Liver (tissue), 9 donors: ENCODE data around the gene RTN4RL1. TPM values are rescaled to one million over a fixed set of nuclear protein-coding genes. Genes with fewer than 3 reads are reported as not detected.

Source experiments
- DNase-seq: peaks from one replicate; pipeline ENCODE4 v3.0.0-alpha.2; 2017; ENCODE audit warnings: low spot score
- H3K27ac ChIP-seq, 2 donors: one replicate each; pipeline ENCODE4 v1.7.0; 2013; ENCODE audit warnings: inconsistent platforms in 2 of 2, low read length in 2 of 2, control low read depth in 1 of 2, low read depth in 1 of 2, mild to moderate bottlenecking in 1 of 2
- H3K27me3 ChIP-seq, 4 donors: one replicate each; pipeline versions ENCODE4 v1.6.1 to v1.7.0; 2013; ENCODE audit warnings: low read length in 3 of 4, inconsistent platforms in 1 of 4, mild to moderate bottlenecking in 1 of 4, moderate library complexity in 1 of 4; ENCODE audit not compliant: control insufficient read depth in 4 of 4, insufficient read depth in 4 of 4
- H3K36me3 ChIP-seq, 4 donors: one replicate each; pipeline versions ENCODE4 v1.6.1 to v1.7.0; 2013; ENCODE audit warnings: low read length in 3 of 4, mild to moderate bottlenecking in 3 of 4, low read depth in 1 of 4, moderate library complexity in 1 of 4; ENCODE audit not compliant: control insufficient read depth in 4 of 4, insufficient read depth in 3 of 4
- H3K4me1 ChIP-seq, 4 donors: one replicate each; pipeline versions ENCODE4 v1.6.1 to v1.7.0; 2013; ENCODE audit warnings: low read length in 3 of 4, mild to moderate bottlenecking in 3 of 4, moderate library complexity in 1 of 4; ENCODE audit not compliant: control insufficient read depth in 4 of 4, insufficient read depth in 4 of 4
- H3K4me3 ChIP-seq, 3 donors: one replicate each; pipeline versions ENCODE4 v1.6.1 to v1.7.0; 2013; ENCODE audit warnings: low read length in 3 of 3, control low read depth in 1 of 3, low read depth in 1 of 3, mild to moderate bottlenecking in 1 of 3
- H3K9ac ChIP-seq, 2 donors: one replicate each; pipeline ENCODE4 v1.7.0; 2013; ENCODE audit warnings: low read length in 2 of 2, mild to moderate bottlenecking in 2 of 2, moderate library complexity in 2 of 2, control low read depth in 1 of 2, low read depth in 1 of 2
- H3K9me3 ChIP-seq, 4 donors: one replicate each; pipeline versions ENCODE4 v1.6.1 to v1.7.0; 2013; ENCODE audit warnings: low read length in 3 of 4; ENCODE audit not compliant: control insufficient read depth in 4 of 4
- CTCF ChIP-seq: fragments of 150-350 bp; IDR thresholded peaks from 2 replicates; pipeline ENCODE4 v1.5.1; 2017; ENCODE audit warnings: improper control_type of control experiment, low read depth, low read length; ENCODE audit not compliant: missing input control
- EGR1 ChIP-seq, 2 donors: IDR thresholded peaks; 2 replicates each; pipeline ENCODE4 v1.6.1; 2016 to 2018; ENCODE audit warnings: antibody characterized with exemption in 2 of 2, low read depth in 2 of 2
- FOXA1 ChIP-seq: IDR thresholded peaks from 2 replicates; pipeline ENCODE4 v1.6.1; 2016; ENCODE audit warnings: antibody characterized with exemption
- FOXA2 ChIP-seq: IDR thresholded peaks from 2 replicates; pipeline ENCODE4 v1.6.1; 2016; ENCODE audit warnings: antibody characterized with exemption
- GABPA ChIP-seq, 2 donors: IDR thresholded peaks in 1 of 2; conservative IDR thresholded peaks in 1 of 2; 2 replicates each; pipeline ENCODE4 v1.6.1; 2016; ENCODE audit warnings: antibody characterized with exemption in 2 of 2, mild to moderate bottlenecking in 1 of 2, moderate library complexity in 1 of 2
- HNF4A ChIP-seq, 2 donors: conservative IDR thresholded peaks; 2 replicates each; pipeline ENCODE4 v1.6.1; 2016; ENCODE audit warnings: antibody characterized with exemption in 2 of 2, mild to moderate bottlenecking in 2 of 2
- HNF4G ChIP-seq: IDR thresholded peaks from 2 replicates; pipeline ENCODE4 v1.6.1; 2016; ENCODE audit warnings: antibody characterized with exemption
- JUND ChIP-seq, 2 donors: IDR thresholded peaks; 2 replicates each; pipeline ENCODE4 v1.6.1; 2016; ENCODE audit warnings: antibody characterized with exemption in 2 of 2
- NR2F2 ChIP-seq: IDR thresholded peaks from 2 replicates; pipeline ENCODE4 v1.6.1; 2016; ENCODE audit warnings: antibody characterized with exemption
- REST ChIP-seq: IDR thresholded peaks from 2 replicates; pipeline ENCODE4 v1.6.1; 2016; ENCODE audit warnings: antibody characterized with exemption, mild to moderate bottlenecking
- RXRA ChIP-seq, 2 donors: IDR thresholded peaks; 2 replicates each; pipeline ENCODE4 v1.6.1; 2017 to 2018; ENCODE audit warnings: antibody characterized with exemption in 2 of 2, mild to moderate bottlenecking in 1 of 2
- SP1 ChIP-seq: IDR thresholded peaks from 2 replicates; pipeline ENCODE4 v1.6.1; 2018; ENCODE audit warnings: antibody characterized with exemption, mild to moderate bottlenecking
- WGBS: extraction: QIAGEN DNeasy Blood & Tissue Kit; methylation state at CpG from one replicate; pipeline ENCODE4 v1.1.7; 2013; 5-methylcytosine and 5-hydroxymethylcytosine counted together
- polyA plus RNA-seq, 2 donors: library from polyadenylated mRNA; stranded (reverse) in 1 of 2; unstranded in 1 of 2; fragments of 200-250 nt in 1 of 2; fragments of >200 nt in 1 of 2; fragmentation: Nextera tagmentation in 1 of 2; extraction: Ambion mirVana in 1 of 2; gene quantifications; one replicate each; pipeline versions ENCODE4 v1.2.1 to v1.2.3, GENCODE V29; 2013 to 2015
- total RNA-seq, 2 donors: library from RNA; depleted of rRNA; stranded (reverse); fragments of >200 nt; gene quantifications; one replicate each; pipeline ENCODE4 v1.2.3, GENCODE V29; 2014
- TF ChIP-seq, protein P1 (sequence below): IDR thresholded peaks from 2 replicates; pipeline ENCODE4 v1.6.1; 2016; ENCODE audit warnings: antibody characterized with exemption
- donor health status: healthy.
- donor health status: healthy.
- donor health status: healthy.
- donor health status: healthy.
- donor health status: healthy.

RTN4RL1 gene
- total and polyA plus RNA-seq, 4 donors = 0.04 to 5.4 (median 1.2) TPM

DNA sequence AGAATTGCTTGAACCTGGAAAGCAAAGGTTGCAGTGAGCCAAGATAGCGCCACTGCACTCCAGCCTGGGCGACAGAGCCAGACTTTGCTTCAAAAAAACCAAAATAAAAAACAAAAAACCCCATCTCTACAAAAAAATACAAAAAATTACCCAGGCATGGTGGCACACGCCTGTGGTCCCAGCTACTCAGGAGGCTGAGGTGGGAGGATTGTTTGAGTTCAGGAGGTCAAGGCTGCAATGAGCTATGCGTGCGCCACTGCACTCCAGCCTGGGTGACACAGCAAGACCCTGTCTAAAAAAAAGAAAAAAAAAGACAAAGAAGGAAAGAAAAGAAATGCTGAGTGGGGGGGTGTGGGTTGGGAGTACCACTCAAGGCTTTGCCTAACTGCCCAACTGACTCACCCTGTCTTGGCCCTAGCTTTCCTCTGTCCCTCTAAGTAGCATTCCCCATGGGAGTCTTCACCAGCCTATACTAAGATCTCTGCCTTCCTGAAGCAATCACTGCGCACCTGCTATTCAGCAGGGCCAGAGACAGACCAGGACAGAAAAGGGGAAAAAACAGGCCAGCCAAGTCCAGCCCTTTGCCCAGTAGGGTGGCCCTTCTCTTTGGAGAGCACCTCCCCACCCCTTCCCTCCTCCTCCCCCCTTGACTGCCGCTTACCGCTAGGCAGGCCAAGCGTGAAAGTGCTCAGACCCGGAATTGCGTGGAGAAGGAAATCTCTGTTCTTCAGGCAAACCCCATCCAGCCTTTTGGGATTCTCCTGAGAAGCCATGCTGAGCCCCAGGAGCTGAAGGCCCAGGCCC is 45.8 kb downstream of the RTN4RL1 start (continued):
- TF ChIP-seq FOXA2 = no peak
- TF ChIP-seq CTCF = no peak
- TF ChIP-seq HNF4G = no peak

- Histone ChIP-seq H3K36me3 (no peaks in the 10 kb centered on the region), H3K27ac (no peak overlapping the region), H3K9ac (no peak overlapping the region), H3K27me3 (no peaks in the 10 kb centered on the region), H3K9me3 (no peaks in the 10 kb centered on the region), H3K4me3 (no peak overlapping the region), H3K4me1 (peaks cover 5 to 42% (median 28%) of the 10 kb centered on the region in 4 donors)
- DNase-seq = no peak
- 76% methylated on average over 16 of the region's 16 CpGs for WGBS
- TF ChIP-seq, protein P1, sequence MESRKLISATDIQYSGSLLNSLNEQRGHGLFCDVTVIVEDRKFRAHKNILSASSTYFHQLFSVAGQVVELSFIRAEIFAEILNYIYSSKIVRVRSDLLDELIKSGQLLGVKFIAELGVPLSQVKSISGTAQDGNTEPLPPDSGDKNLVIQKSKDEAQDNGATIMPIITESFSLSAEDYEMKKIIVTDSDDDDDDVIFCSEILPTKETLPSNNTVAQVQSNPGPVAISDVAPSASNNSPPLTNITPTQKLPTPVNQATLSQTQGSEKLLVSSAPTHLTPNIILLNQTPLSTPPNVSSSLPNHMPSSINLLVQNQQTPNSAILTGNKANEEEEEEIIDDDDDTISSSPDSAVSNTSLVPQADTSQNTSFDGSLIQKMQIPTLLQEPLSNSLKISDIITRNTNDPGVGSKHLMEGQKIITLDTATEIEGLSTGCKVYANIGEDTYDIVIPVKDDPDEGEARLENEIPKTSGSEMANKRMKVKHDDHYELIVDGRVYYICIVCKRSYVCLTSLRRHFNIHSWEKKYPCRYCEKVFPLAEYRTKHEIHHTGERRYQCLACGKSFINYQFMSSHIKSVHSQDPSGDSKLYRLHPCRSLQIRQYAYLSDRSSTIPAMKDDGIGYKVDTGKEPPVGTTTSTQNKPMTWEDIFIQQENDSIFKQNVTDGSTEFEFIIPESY = no peak
- TF ChIP-seq JUND (IDR thresholded peaks at IDR 0.05) (no peak), FOXA1 (no peak), NR2F2 (no peak), CTCF (no peak), GABPA (IDR thresholded peaks at IDR 0.05 in 1 of 2, conservative IDR thresholded peaks at IDR 0.05 in 1 of 2) (no peak), REST (no peak), FOXA2 (no peak), RXRA (IDR thresholded peaks at IDR 0.05) (no peak), HNF4A (conservative IDR thresholded peaks at IDR 0.05) (no peak), SP1 (no peak), EGR1 (IDR thresholded peaks at IDR 0.05; ENCODE audit: low read depth in 2 of 2) (no peak)
Measured at GRCh38 chr17:1978396-1978949, 46.7 kb downstream of the RTN4RL1 start.
